ENCODE measurements around the gene PAGR1.

The PAGR1 gene

GRCh38 chr16:29808219-29808900, 7.6 kb upstream of the PAGR1 start:
- H3K4me3 ChIP-seq (ENCODE audit: low read depth, low read length): peak overlapping the region; percentile 62
- no peak for TF ChIP-seq CTCF (IDR thresholded peaks at IDR 0.05; ENCODE audit: low read depth, low read length)

- TF ChIP-seq CTCF (IDR thresholded peaks at IDR 0.05; ENCODE audit: low read depth, low read length): no peak
Observed at GRCh38 chr16:29809031-29809747, 6.8 kb upstream of the PAGR1 start.

GRCh38 chr16:29809850-29810698, 5.9 kb upstream of the PAGR1 start:
- no peak overlapping the region for H3K4me3 ChIP-seq (ENCODE audit: low read depth, low read length)
- no peak for TF ChIP-seq CTCF (IDR thresholded peaks at IDR 0.05; ENCODE audit: low read depth, low read length)

More at GRCh38 chr16:29809031-29809747, 6.8 kb upstream of the PAGR1 start:
- H3K4me3 ChIP-seq (ENCODE audit: low read depth, low read length): peak overlapping the region; percentile 62; the same call in 1 of the 2 replicates

GRCh38 chr16:29810699-29811169, 5.2 kb upstream of the PAGR1 start:
- H3K4me3 ChIP-seq (ENCODE audit: low read depth, low read length): no peak overlapping the region
- no peak for TF ChIP-seq CTCF (IDR thresholded peaks at IDR 0.05; ENCODE audit: low read depth, low read length)

GRCh38 chr16:29811170-29811895, 4.6 kb upstream of the PAGR1 start:
- peak overlapping the region; percentile 67 for H3K4me3 ChIP-seq (ENCODE audit: low read depth, low read length)

More at GRCh38 chr16:29811170-29811895, 4.6 kb upstream of the PAGR1 start:
- no peak for TF ChIP-seq CTCF (IDR thresholded peaks at IDR 0.05; ENCODE audit: low read depth, low read length)

Measured in WI38 (cell line).